H1 (cell line): ENCODE data around the gene RHOBTB3. TPM values are rescaled to one million over a fixed set of nuclear protein-coding genes. Genes with fewer than 3 reads are reported as not detected.
A peak's percentile ranks its signal among the peaks of the same experiment; 100 is the strongest.

Experiments
- CTCF ChIA-PET: fragments of 300-600 bp; sonication (Branson Sonifier 250); formaldehyde crosslinking; loops from one replicate; lab custom pipeline; 2021; ENCODE audit not compliant: partially characterized antibody; lab: Charles Lee
- POLR2A ChIA-PET: fragments of 300-600 bp; sonication (Branson Sonifier 250); formaldehyde crosslinking; loops from one replicate; lab custom pipeline; 2021; ENCODE audit warnings: inconsistent platforms; ENCODE audit not compliant: partially characterized antibody; lab: Charles Lee
- DNase-seq, 2 experiments: peaks; one replicate each; pipeline versions ENCODE4 v3.0.0 to v3.0.0-alpha.2; 2010 to 2022; ENCODE audit warnings: low spot score in 2 of 2, low read depth in 1 of 2, mixed read lengths in 1 of 2
- FAIRE-seq: peaks from 2 replicates; lab custom pipeline; 2011; peaks lifted over from hg19 to GRCh38; lab: Jason Lieb, UNC
- H2AFZ ChIP-seq: 2 replicates; pipeline ENCODE4 v1.8.1; 2012; ENCODE audit warnings: low read length, inconsistent platforms
- H2AK5ac ChIP-seq: 2 replicates; pipeline ENCODE4 v1.6.1; 2013; ENCODE audit warnings: low read depth, low read length
- H2BK120ac ChIP-seq: replicated peaks from 2 replicates; pipeline ENCODE3; 2013; ENCODE audit warnings: low read depth, low read length, inconsistent platforms
- H2BK12ac ChIP-seq: 2 replicates; pipeline ENCODE4 v1.6.1; 2013; ENCODE audit warnings: low read depth, low read length
- H2BK15ac ChIP-seq: 2 replicates; pipeline ENCODE4 v1.6.1; 2013; ENCODE audit warnings: low read length
- H2BK20ac ChIP-seq: 2 replicates; pipeline ENCODE4 v1.6.1; 2013; ENCODE audit warnings: low read length
- H2BK5ac ChIP-seq: 2 replicates; pipeline ENCODE4 v1.6.1; 2013; ENCODE audit warnings: low read depth, low read length
- H3K14ac ChIP-seq: 2 replicates; pipeline ENCODE4 v1.6.1; 2013; ENCODE audit warnings: inconsistent platforms; ENCODE audit not compliant: insufficient read length
- H3K18ac ChIP-seq: 2 replicates; pipeline ENCODE4 v1.6.1; 2013; ENCODE audit warnings: low read length; ENCODE audit errors: extremely low read depth
- H3K23ac ChIP-seq: 2 replicates; pipeline ENCODE4 v1.6.1; 2013; ENCODE audit warnings: inconsistent platforms; ENCODE audit not compliant: insufficient read length
- H3K23me2 ChIP-seq: 2 replicates; pipeline ENCODE4 v1.6.1; 2013; ENCODE audit warnings: low read depth, low read length
- H3K27ac ChIP-seq: 2 replicates; pipeline ENCODE4 v1.6.1; 2011; ENCODE audit warnings: low read depth, low read length, inconsistent platforms
- H3K27me3 ChIP-seq, 4 experiments: replicated peaks in 1 of 4; 1 replicate in 1 of 4; 2 replicates in 3 of 4; pipeline versions ENCODE4 v1.6.1 to v1.8.1; 2011 to 2013; ENCODE audit warnings: low read length in 3 of 4, mild to moderate bottlenecking in 3 of 4, inconsistent platforms in 2 of 4, mixed read lengths in 2 of 4, moderate library complexity in 1 of 4; ENCODE audit not compliant: control insufficient read depth in 3 of 4, insufficient read depth in 3 of 4; ENCODE audit errors: extremely low read depth in 1 of 4
- H3K36me3 ChIP-seq, 4 experiments: 2 replicates each; pipeline versions ENCODE4 v1.6.1 to v1.8.1; 2011 to 2013; ENCODE audit warnings: mild to moderate bottlenecking in 4 of 4, low read length in 3 of 4, moderate library complexity in 2 of 4, control low read depth in 1 of 4, inconsistent platforms in 1 of 4; ENCODE audit not compliant: insufficient read depth in 4 of 4, control insufficient read depth in 2 of 4
- H3K4ac ChIP-seq: replicated peaks from 2 replicates; pipeline ENCODE3; 2013; ENCODE audit warnings: low read length, low read depth, mixed read lengths, inconsistent platforms; ENCODE audit not compliant: insufficient read length
- H3K4me1 ChIP-seq, 4 experiments: replicated peaks in 1 of 4; 1 replicate in 1 of 4; 2 replicates in 3 of 4; pipeline versions ENCODE4 v1.6.1 to v1.8.1; 2011 to 2013; ENCODE audit warnings: low read length in 3 of 4, inconsistent platforms in 2 of 4, mixed read lengths in 1 of 4; ENCODE audit not compliant: insufficient read depth in 4 of 4, control insufficient read depth in 3 of 4
- H3K4me2 ChIP-seq, 2 experiments: 2 replicates each; pipeline versions ENCODE4 v1.6.1 to v1.8.1; 2011 to 2013; ENCODE audit warnings: low read depth in 2 of 2, low read length in 2 of 2, control low read depth in 1 of 2, inconsistent platforms in 1 of 2, mild to moderate bottlenecking in 1 of 2; ENCODE audit not compliant: insufficient read depth in 1 of 2
- H3K4me3 ChIP-seq, 4 experiments: fragments of 200-600, 300-600 bp in 1 of 4; sonication (generic), shearing (Covaris generic), sonication (Bioruptor Twin) in 1 of 4; 2 replicates each; pipeline versions ENCODE4 v1.5.1 to v1.8.1; 2011 to 2016; ENCODE audit warnings: low read length in 4 of 4, low read depth in 3 of 4, control low read depth in 2 of 4, inconsistent platforms in 2 of 4, mild to moderate bottlenecking in 2 of 4, mixed read lengths in 1 of 4, moderate library complexity in 1 of 4; ENCODE audit not compliant: insufficient read depth in 2 of 4; ENCODE audit errors: extremely low read depth in 1 of 4
- H3K56ac ChIP-seq: replicated peaks from 2 replicates; pipeline ENCODE3; 2013; ENCODE audit warnings: low read depth, mild to moderate bottlenecking, mixed read lengths, low read length, inconsistent platforms; ENCODE audit not compliant: insufficient read length
- H3K79me1 ChIP-seq: 2 replicates; pipeline ENCODE4 v1.6.1; 2013; ENCODE audit warnings: low read depth, low read length, control low read depth
- H3K79me2 ChIP-seq, 2 experiments: 2 replicates each; pipeline versions ENCODE4 v1.6.1 to v1.8.1; 2012 to 2013; ENCODE audit warnings: low read length in 2 of 2, mild to moderate bottlenecking in 2 of 2, inconsistent platforms in 1 of 2; ENCODE audit not compliant: insufficient read depth in 2 of 2, control insufficient read depth in 1 of 2
- H3K9ac ChIP-seq, 4 experiments: replicated peaks in 1 of 4; 1 replicate in 1 of 4; 2 replicates in 3 of 4; pipeline versions ENCODE4 v1.6.1 to v1.8.1; 2011 to 2013; ENCODE audit warnings: low read depth in 3 of 4, low read length in 3 of 4, control low read depth in 2 of 4, mild to moderate bottlenecking in 2 of 4, moderate library complexity in 2 of 4, inconsistent platforms in 1 of 4; ENCODE audit errors: extremely low read depth in 1 of 4
- H3K9me3 ChIP-seq, 2 experiments: 2 replicates each; pipeline versions ENCODE4 v1.6.1 to v1.8.1; 2012 to 2013; ENCODE audit warnings: mild to moderate bottlenecking in 2 of 2, moderate library complexity in 2 of 2, control low read depth in 1 of 2, inconsistent platforms in 1 of 2, low read depth in 1 of 2, low read length in 1 of 2, mixed read lengths in 1 of 2; ENCODE audit not compliant: insufficient read depth in 2 of 2
- H4K20me1 ChIP-seq, 2 experiments: replicated peaks in 1 of 2; 2 replicates each; pipeline versions ENCODE3 to v1.8.1; 2011 to 2013; ENCODE audit warnings: inconsistent platforms in 2 of 2, low read length in 2 of 2, mild to moderate bottlenecking in 1 of 2; ENCODE audit not compliant: insufficient read depth in 2 of 2, control insufficient read depth in 1 of 2
- H4K5ac ChIP-seq: 2 replicates; pipeline ENCODE4 v1.6.1; 2013; ENCODE audit warnings: low read length, low read depth, mixed read lengths, inconsistent platforms; ENCODE audit not compliant: insufficient read length
- H4K8ac ChIP-seq: 2 replicates; pipeline ENCODE4 v1.8.0; 2013; ENCODE audit warnings: mild to moderate bottlenecking, moderate library complexity, low read length, inconsistent platforms; ENCODE audit not compliant: insufficient read depth; ENCODE audit errors: extremely low read depth
- H4K91ac ChIP-seq: replicated peaks from 2 replicates; pipeline ENCODE3; 2013; ENCODE audit warnings: low read length, mixed read lengths, inconsistent platforms; ENCODE audit not compliant: insufficient read length
- SP1 ChIP-seq: IDR thresholded peaks from 2 replicates; pipeline ENCODE4 v1.6.1; 2011; ENCODE audit warnings: low read depth, low read length
- TEAD4 ChIP-seq: IDR thresholded peaks from 2 replicates; pipeline ENCODE4 v1.6.1; 2012; ENCODE audit warnings: low read depth, low read length, inconsistent platforms, mixed read lengths
- YY1 ChIP-seq: IDR thresholded peaks from 2 replicates; pipeline ENCODE4 v1.6.1; 2011; ENCODE audit warnings: low read depth, mild to moderate bottlenecking, low read length
- WGBS, 2 experiments: shearing (Covaris generic) in 1 of 2; methylation state at CpG; one replicate each; pipeline versions ENCODE4 v1.1.6 to v1.1.7; 2013 to 2015; ENCODE audit warnings: low lambda C conversion rate in 2 of 2, mixed read lengths in 2 of 2, inconsistent platforms in 1 of 2, low coverage in 1 of 2, missing lambda C conversion rate in 1 of 2; ENCODE audit not compliant: insufficient replicate concordance in 2 of 2, insufficient coverage in 1 of 2, insufficient read length in 1 of 2; ENCODE audit errors: extremely low coverage in 1 of 2, missing lambda C conversion rate in 1 of 2; 5-methylcytosine and 5-hydroxymethylcytosine counted together
- polyA plus RNA-seq, 7 experiments: library from polyadenylated mRNA; depleted of rRNA in 3 of 7; stranded (reverse) in 5 of 7; unstranded in 2 of 7; fragments of >200 nt in 5 of 7; fragments of 200-250 nt in 2 of 7; gene quantifications; 1 replicate in 5 of 7; 2 replicates in 1 of 7; 4 replicates in 1 of 7; pipeline versions ENCODE4 v1.2.1 to v1.2.3, GENCODE V29; 2011 to 2013; ENCODE audit warnings: missing spikeins in 2 of 7, mixed read lengths in 2 of 7
- total RNA-seq: library from RNA; stranded (reverse); fragmentation: NEBNext Ultra II Directional; extraction: Animal tissue kit (Norgen Biotek cat#: 25700); gene quantifications from 2 replicates; pipeline ENCODE4 v1.2.1, GENCODE V29; 2021
- TF ChIP-seq, protein P1 (sequence below): IDR thresholded peaks from 2 replicates; pipeline ENCODE4 v1.6.1; 2012; ENCODE audit warnings: inconsistent platforms

Gene RHOBTB3
- total and polyA plus RNA-seq, 2 of the 8 experiments (the other 6 are each of a cell fraction or from before 2014, with no cell fraction given): 8.2 to 17.5 TPM

- H3K23ac ChIP-seq: no peak overlapping the region
- H2AFZ ChIP-seq: no peak overlapping the region
- H3K4ac ChIP-seq: no peak overlapping the region
- CTCF ChIA-PET: no interaction called here
- 91% methylated on average over 3 of the region's 3 CpGs; no CpG with 5 or more reads in 1 of the 2 experiments for WGBS, 2 experiments
- no peak overlapping the region for H2BK5ac ChIP-seq
- no peak overlapping the region for H3K56ac ChIP-seq
- H3K36me3 ChIP-seq: no peaks in the 10 kb centered on the region
- DNase-seq (no peak), FAIRE-seq (no peak)
- no peak overlapping the region for H2BK15ac ChIP-seq
- H3K9me3 ChIP-seq: no peaks in the 10 kb centered on the region
- H3K14ac ChIP-seq: no peak overlapping the region
- H3K4me1 ChIP-seq: peaks cover 0 to 12% (median 8%) of the 10 kb centered on the region in 4 experiments; a peak in 5 of 7 replicates
- H3K4me3 ChIP-seq: no peak overlapping the region
- no peak overlapping the region for H2BK12ac ChIP-seq
- no peak overlapping the region for H3K9ac ChIP-seq
- no peak overlapping the region for H3K4me2 ChIP-seq
- TF ChIP-seq YY1 (0 out of 2 replicates have a peak, but pooled peaks have one; percentile 35), TEAD4 (peak; percentile 91), SP1 (0 out of 2 replicates have a peak, but pooled peaks have one; percentile 47)
- TF ChIP-seq, protein P1, sequence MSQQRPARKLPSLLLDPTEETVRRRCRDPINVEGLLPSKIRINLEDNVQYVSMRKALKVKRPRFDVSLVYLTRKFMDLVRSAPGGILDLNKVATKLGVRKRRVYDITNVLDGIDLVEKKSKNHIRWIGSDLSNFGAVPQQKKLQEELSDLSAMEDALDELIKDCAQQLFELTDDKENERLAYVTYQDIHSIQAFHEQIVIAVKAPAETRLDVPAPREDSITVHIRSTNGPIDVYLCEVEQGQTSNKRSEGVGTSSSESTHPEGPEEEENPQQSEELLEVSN: no peak
- no peak overlapping the region for H4K8ac ChIP-seq
- no peak overlapping the region for H4K5ac ChIP-seq
- H2BK120ac ChIP-seq: no peak overlapping the region
- POLR2A ChIA-PET: interaction anchor here (1.5 kb wide), 1 partner anchor 17 kb away, joined by 3 read pairs; no protein-coding TSS in a partner anchor
- peaks cover 1 to 37% (median 18%) of the 10 kb centered on the region in 4 experiments for H3K27me3 ChIP-seq
- no peak overlapping the region for H3K18ac ChIP-seq
- H2BK20ac ChIP-seq: no peak overlapping the region
- H4K91ac ChIP-seq: no peak overlapping the region
- H3K79me2 ChIP-seq: no peaks in the 10 kb centered on the region
- H4K20me1 ChIP-seq: no peaks in the 10 kb centered on the region
- H3K79me1 ChIP-seq: no peaks in the 10 kb centered on the region
- peaks cover 6% of the 10 kb centered on the region for H3K23me2 ChIP-seq
- H2AK5ac ChIP-seq: no peak overlapping the region
- H3K27ac ChIP-seq: no peak overlapping the region
Measured at GRCh38 chr5:95728494-95729114, 2.5 kb upstream of the RHOBTB3 start.
